Measurements from ENCODE around the gene WDR7.

The WDR7 gene

GRCh38 chr18:56935434-56936040 lies 284.4 kb downstream of the WDR7 start:
- no peaks in the 10 kb centered on the region for H3K79me2 ChIP-seq (ENCODE audit: control insufficient read depth, insufficient read depth, low read length)
- no peak overlapping the region for H3K18ac ChIP-seq (ENCODE audit: low read length)
- no peak overlapping the region for H4K5ac ChIP-seq (ENCODE audit: low read length)
- H2BK5ac ChIP-seq (ENCODE audit: low read length): no peak overlapping the region
- no CpG with 5 or more reads among the region's 10 CpGs for WGBS (ENCODE audit: extremely low coverage, insufficient coverage, low lambda C conversion rate)
- no peak for DNase-seq
- H3K79me1 ChIP-seq (ENCODE audit: low read length): no peaks in the 10 kb centered on the region
- H2AK5ac ChIP-seq (ENCODE audit: low read length): no peak overlapping the region
- no peaks in the 10 kb centered on the region for H3K4me1 ChIP-seq (ENCODE audit: control insufficient read depth, low read depth, low read length)
- no peaks in the 10 kb centered on the region for H3K36me3 ChIP-seq (ENCODE audit: control insufficient read depth, insufficient read depth, low read length)
- no peak overlapping the region for H3K27ac ChIP-seq (ENCODE audit: low read depth, low read length)
- H4K8ac ChIP-seq (ENCODE audit: low read depth, low read length): no peak overlapping the region
- no peaks in the 10 kb centered on the region for H3K27me3 ChIP-seq (ENCODE audit: insufficient read depth, low read length, poor library complexity)
- H3K4me3 ChIP-seq (ENCODE audit: low read length): no peak overlapping the region
- no peak overlapping the region for H3K9ac ChIP-seq (ENCODE audit: low read length)
- H3K4ac ChIP-seq (ENCODE audit: low read depth, low read length): no peak overlapping the region
- H2BK120ac ChIP-seq (ENCODE audit: low read depth, low read length): no peak overlapping the region
- no peak overlapping the region for H3K56ac ChIP-seq (ENCODE audit: low read length)
- no peak overlapping the region for H3K4me2 ChIP-seq (ENCODE audit: low read length)
- no peak overlapping the region for H2BK15ac ChIP-seq (replicated peaks; ENCODE audit: low read depth)
- H3K23ac ChIP-seq (ENCODE audit: low read length): no peak overlapping the region

DNA sequence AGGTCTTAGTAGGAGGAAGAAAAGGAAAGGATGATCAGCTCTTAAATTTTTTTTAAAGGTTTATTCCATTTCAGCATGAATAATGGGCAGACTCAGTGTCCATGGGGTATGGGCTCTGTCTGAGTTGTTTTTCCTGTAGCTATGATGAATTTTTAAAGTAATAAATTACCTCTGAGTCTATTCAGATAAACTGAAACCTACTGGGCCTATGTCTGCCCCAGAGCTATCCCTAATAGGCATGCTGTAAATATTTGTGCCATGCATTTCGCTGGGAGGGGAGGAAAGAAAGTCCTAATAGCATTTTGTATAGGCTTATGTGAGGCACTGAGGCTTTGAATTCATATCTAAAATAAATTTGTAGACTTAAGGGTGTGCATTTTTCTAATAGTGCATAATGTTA lies 285.3 kb downstream of the WDR7 start:
- no peak overlapping the region for H2BK120ac ChIP-seq (ENCODE audit: low read depth, low read length)
- no peak overlapping the region for H2AK5ac ChIP-seq (ENCODE audit: low read length)
- H4K5ac ChIP-seq (ENCODE audit: low read length): no peak overlapping the region
- no peaks in the 10 kb centered on the region for H3K27me3 ChIP-seq (ENCODE audit: insufficient read depth, low read length, poor library complexity)
- H3K9ac ChIP-seq (ENCODE audit: low read length): no peak overlapping the region
- WGBS (ENCODE audit: extremely low coverage, insufficient coverage, low lambda C conversion rate): no CpG with 5 or more reads among the region's 1 CpG
- H3K4ac ChIP-seq (ENCODE audit: low read depth, low read length): no peak overlapping the region
- H3K79me2 ChIP-seq (ENCODE audit: control insufficient read depth, insufficient read depth, low read length): no peaks in the 10 kb centered on the region
- H3K4me3 ChIP-seq (ENCODE audit: low read length): no peak overlapping the region
- no peak overlapping the region for H4K8ac ChIP-seq (ENCODE audit: low read depth, low read length)
- H3K79me1 ChIP-seq (ENCODE audit: low read length): no peaks in the 10 kb centered on the region
- no peak overlapping the region for H3K56ac ChIP-seq (ENCODE audit: low read length)
- H3K36me3 ChIP-seq (ENCODE audit: control insufficient read depth, insufficient read depth, low read length): no peaks in the 10 kb centered on the region
- no peak overlapping the region for H2BK15ac ChIP-seq (replicated peaks; ENCODE audit: low read depth)
- no peak overlapping the region for H3K27ac ChIP-seq (ENCODE audit: low read depth, low read length)
- H3K18ac ChIP-seq (ENCODE audit: low read length): no peak overlapping the region
- no peaks in the 10 kb centered on the region for H3K4me1 ChIP-seq (ENCODE audit: control insufficient read depth, low read depth, low read length)
- DNase-seq: no peak
- no peak overlapping the region for H3K23ac ChIP-seq (ENCODE audit: low read length)
- H2BK5ac ChIP-seq (ENCODE audit: low read length): no peak overlapping the region
- no peak overlapping the region for H3K4me2 ChIP-seq (ENCODE audit: low read length)

- no peak overlapping the region for H3K4me2 ChIP-seq (ENCODE audit: low read length)
- WGBS (ENCODE audit: extremely low coverage, insufficient coverage, low lambda C conversion rate): no CpG with 5 or more reads among the region's 3 CpGs
- no peak overlapping the region for H2BK5ac ChIP-seq (ENCODE audit: low read length)
- H3K27me3 ChIP-seq (ENCODE audit: insufficient read depth, low read length, poor library complexity): no peaks in the 10 kb centered on the region
- H3K18ac ChIP-seq (ENCODE audit: low read length): no peak overlapping the region
- no peak overlapping the region for H3K56ac ChIP-seq (ENCODE audit: low read length)
- no peak overlapping the region for H3K4ac ChIP-seq (ENCODE audit: low read depth, low read length)
- no peak overlapping the region for H4K8ac ChIP-seq (ENCODE audit: low read depth, low read length)
- H3K79me1 ChIP-seq (ENCODE audit: low read length): no peaks in the 10 kb centered on the region
- no peak overlapping the region for H2BK120ac ChIP-seq (ENCODE audit: low read depth, low read length)
- no peaks in the 10 kb centered on the region for H3K4me1 ChIP-seq (ENCODE audit: control insufficient read depth, low read depth, low read length)
- DNase-seq: no peak
- H4K5ac ChIP-seq (ENCODE audit: low read length): no peak overlapping the region
- H3K27ac ChIP-seq (ENCODE audit: low read depth, low read length): no peak overlapping the region
- H3K23ac ChIP-seq (ENCODE audit: low read length): no peak overlapping the region
- no peak overlapping the region for H2AK5ac ChIP-seq (ENCODE audit: low read length)
- no peak overlapping the region for H3K9ac ChIP-seq (ENCODE audit: low read length)
- no peak overlapping the region for H3K4me3 ChIP-seq (ENCODE audit: low read length)
- H3K79me2 ChIP-seq (ENCODE audit: control insufficient read depth, insufficient read depth, low read length): no peaks in the 10 kb centered on the region
- H3K36me3 ChIP-seq (ENCODE audit: control insufficient read depth, insufficient read depth, low read length): no peaks in the 10 kb centered on the region
- H2BK15ac ChIP-seq (replicated peaks; ENCODE audit: low read depth): no peak overlapping the region
Observed at GRCh38 chr18:56937874-56938430, 286.8 kb downstream of the WDR7 start.

GRCh38 chr18:56945171-56946083 lies 294.3 kb downstream of the WDR7 start:
- H2BK15ac ChIP-seq (replicated peaks; ENCODE audit: low read depth): no peak overlapping the region
- no peaks in the 10 kb centered on the region for H3K27me3 ChIP-seq (ENCODE audit: insufficient read depth, low read length, poor library complexity)
- no peak overlapping the region for H3K4me2 ChIP-seq (ENCODE audit: low read length)
- H3K79me1 ChIP-seq (ENCODE audit: low read length): no peaks in the 10 kb centered on the region
- H3K9ac ChIP-seq (ENCODE audit: low read length): no peak overlapping the region
- H3K36me3 ChIP-seq (ENCODE audit: control insufficient read depth, insufficient read depth, low read length): no peaks in the 10 kb centered on the region
- no peak overlapping the region for H3K23ac ChIP-seq (ENCODE audit: low read length)
- no peak overlapping the region for H4K8ac ChIP-seq (ENCODE audit: low read depth, low read length)
- no peak overlapping the region for H2BK5ac ChIP-seq (ENCODE audit: low read length)
- H2BK120ac ChIP-seq (ENCODE audit: low read depth, low read length): no peak overlapping the region
- no peaks in the 10 kb centered on the region for H3K4me1 ChIP-seq (ENCODE audit: control insufficient read depth, low read depth, low read length)
- H3K4me3 ChIP-seq (ENCODE audit: low read length): no peak overlapping the region
- no peak overlapping the region for H3K18ac ChIP-seq (ENCODE audit: low read length)
- H2AK5ac ChIP-seq (ENCODE audit: low read length): no peak overlapping the region
- no peak overlapping the region for H4K5ac ChIP-seq (ENCODE audit: low read length)
- no peak overlapping the region for H3K27ac ChIP-seq (ENCODE audit: low read depth, low read length)
- WGBS (ENCODE audit: extremely low coverage, insufficient coverage, low lambda C conversion rate): no CpG with 5 or more reads among the region's 4 CpGs
- H3K79me2 ChIP-seq (ENCODE audit: control insufficient read depth, insufficient read depth, low read length): no peaks in the 10 kb centered on the region
- H3K56ac ChIP-seq (ENCODE audit: low read length): no peak overlapping the region
- no peak overlapping the region for H3K4ac ChIP-seq (ENCODE audit: low read depth, low read length)
- DNase-seq: no peak

DNA sequence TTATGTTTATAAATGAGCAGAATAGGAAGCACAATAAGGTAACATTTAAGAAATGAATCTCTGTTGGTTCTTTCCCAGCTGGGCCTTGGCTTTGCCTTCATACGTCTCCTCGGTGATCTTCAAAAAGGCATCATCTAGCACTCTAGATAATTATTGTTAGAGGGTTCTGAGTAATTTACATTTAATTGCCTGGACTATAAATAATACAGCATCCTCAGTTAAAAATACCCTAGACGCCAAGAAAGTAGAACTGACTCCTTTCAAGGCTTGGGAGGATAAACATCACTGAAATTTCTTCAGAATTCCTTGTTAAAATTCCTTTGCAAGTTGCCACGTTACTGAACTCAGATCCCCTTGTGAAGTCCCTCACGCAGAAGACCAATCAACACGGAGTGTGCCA lies 296.1 kb downstream of the WDR7 start:
- H2BK15ac ChIP-seq (replicated peaks; ENCODE audit: low read depth): no peak overlapping the region
- H3K56ac ChIP-seq (ENCODE audit: low read length): no peak overlapping the region
- H3K79me2 ChIP-seq (ENCODE audit: control insufficient read depth, insufficient read depth, low read length): no peaks in the 10 kb centered on the region
- no peak overlapping the region for H3K27ac ChIP-seq (ENCODE audit: low read depth, low read length)
- H2BK120ac ChIP-seq (ENCODE audit: low read depth, low read length): no peak overlapping the region
- no peak overlapping the region for H4K8ac ChIP-seq (ENCODE audit: low read depth, low read length)
- H2BK5ac ChIP-seq (ENCODE audit: low read length): no peak overlapping the region
- H2AK5ac ChIP-seq (ENCODE audit: low read length): no peak overlapping the region
- no peaks in the 10 kb centered on the region for H3K36me3 ChIP-seq (ENCODE audit: control insufficient read depth, insufficient read depth, low read length)
- H3K18ac ChIP-seq (ENCODE audit: low read length): no peak overlapping the region
- H3K4me3 ChIP-seq (ENCODE audit: low read length): no peak overlapping the region
- H3K27me3 ChIP-seq (ENCODE audit: insufficient read depth, low read length, poor library complexity): no peaks in the 10 kb centered on the region
- H4K5ac ChIP-seq (ENCODE audit: low read length): no peak overlapping the region
- H3K4me2 ChIP-seq (ENCODE audit: low read length): no peak overlapping the region
- no peak overlapping the region for H3K23ac ChIP-seq (ENCODE audit: low read length)
- H3K4ac ChIP-seq (ENCODE audit: low read depth, low read length): no peak overlapping the region
- DNase-seq: no peak
- H3K4me1 ChIP-seq (ENCODE audit: control insufficient read depth, low read depth, low read length): no peaks in the 10 kb centered on the region
- H3K9ac ChIP-seq (ENCODE audit: low read length): no peak overlapping the region
- WGBS (ENCODE audit: extremely low coverage, insufficient coverage, low lambda C conversion rate): no CpG with 5 or more reads among the region's 6 CpGs
- no peaks in the 10 kb centered on the region for H3K79me1 ChIP-seq (ENCODE audit: low read length)

Data from mesendoderm (in vitro differentiated cells).